ENCODE data around the gene LGALS8. TPM values are rescaled to one million over a fixed set of nuclear protein-coding genes. Genes with fewer than 3 reads are reported as not detected.
A peak's percentile ranks its signal among the peaks of the same experiment; 100 is the strongest.

Gene LGALS8
- total RNA-seq, 1 experiment from 2014 or later = 221 TPM

DNA sequence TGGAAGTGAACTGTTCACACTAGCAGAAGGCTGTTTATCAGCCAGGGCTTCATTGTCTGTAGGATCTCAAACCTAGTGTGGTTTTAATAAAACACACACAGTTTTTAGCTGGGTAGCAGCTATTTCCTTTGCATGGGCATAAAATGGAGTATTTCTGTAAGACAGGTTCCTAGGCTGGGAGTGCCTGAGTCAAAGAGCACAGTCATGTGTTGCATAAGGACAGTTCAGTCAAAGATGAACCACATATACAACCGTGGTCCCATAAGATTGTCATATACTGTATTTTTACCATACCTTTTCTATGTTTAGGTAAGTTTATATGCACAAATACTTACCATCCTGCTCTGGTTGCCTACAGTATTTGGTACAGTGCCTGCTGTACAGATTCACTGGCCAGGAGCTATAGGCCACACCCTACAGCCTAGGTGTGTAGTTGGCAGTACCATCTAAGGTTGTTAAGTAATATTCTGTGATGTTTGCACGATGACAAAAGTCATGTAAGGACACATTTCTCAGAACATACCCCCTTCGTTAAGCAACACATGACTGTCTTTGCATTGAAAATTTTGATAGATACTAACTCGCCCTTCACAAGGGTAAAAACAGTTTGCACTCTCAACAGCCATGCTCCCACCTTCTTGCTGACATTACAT is 17.2 kb downstream of the LGALS8 start:
- no peak for ATAC-seq
- BruUV-seq (replicated peaks) = no TSS peak
- no peaks in the 10 kb centered on the region for H3K9me3 ChIP-seq (ENCODE audit: control insufficient read depth, insufficient read depth, low read depth, low read length)
- DNase-seq (ENCODE audit: low read depth, low spot score) = no peak
- no peak for TF ChIP-seq SIN3A (IDR thresholded peaks at IDR 0.05; ENCODE audit: borderline replicate concordance, insufficient read depth, low read depth, low read length)
- no peak for TF ChIP-seq POLR2AphosphoS5 (IDR thresholded peaks at IDR 0.05; ENCODE audit: low read depth, low read length)
- no peak for TF ChIP-seq TCF7L2 (IDR thresholded peaks at IDR 0.05; ENCODE audit: low read depth, low read length)
- TF ChIP-seq, protein P1, sequence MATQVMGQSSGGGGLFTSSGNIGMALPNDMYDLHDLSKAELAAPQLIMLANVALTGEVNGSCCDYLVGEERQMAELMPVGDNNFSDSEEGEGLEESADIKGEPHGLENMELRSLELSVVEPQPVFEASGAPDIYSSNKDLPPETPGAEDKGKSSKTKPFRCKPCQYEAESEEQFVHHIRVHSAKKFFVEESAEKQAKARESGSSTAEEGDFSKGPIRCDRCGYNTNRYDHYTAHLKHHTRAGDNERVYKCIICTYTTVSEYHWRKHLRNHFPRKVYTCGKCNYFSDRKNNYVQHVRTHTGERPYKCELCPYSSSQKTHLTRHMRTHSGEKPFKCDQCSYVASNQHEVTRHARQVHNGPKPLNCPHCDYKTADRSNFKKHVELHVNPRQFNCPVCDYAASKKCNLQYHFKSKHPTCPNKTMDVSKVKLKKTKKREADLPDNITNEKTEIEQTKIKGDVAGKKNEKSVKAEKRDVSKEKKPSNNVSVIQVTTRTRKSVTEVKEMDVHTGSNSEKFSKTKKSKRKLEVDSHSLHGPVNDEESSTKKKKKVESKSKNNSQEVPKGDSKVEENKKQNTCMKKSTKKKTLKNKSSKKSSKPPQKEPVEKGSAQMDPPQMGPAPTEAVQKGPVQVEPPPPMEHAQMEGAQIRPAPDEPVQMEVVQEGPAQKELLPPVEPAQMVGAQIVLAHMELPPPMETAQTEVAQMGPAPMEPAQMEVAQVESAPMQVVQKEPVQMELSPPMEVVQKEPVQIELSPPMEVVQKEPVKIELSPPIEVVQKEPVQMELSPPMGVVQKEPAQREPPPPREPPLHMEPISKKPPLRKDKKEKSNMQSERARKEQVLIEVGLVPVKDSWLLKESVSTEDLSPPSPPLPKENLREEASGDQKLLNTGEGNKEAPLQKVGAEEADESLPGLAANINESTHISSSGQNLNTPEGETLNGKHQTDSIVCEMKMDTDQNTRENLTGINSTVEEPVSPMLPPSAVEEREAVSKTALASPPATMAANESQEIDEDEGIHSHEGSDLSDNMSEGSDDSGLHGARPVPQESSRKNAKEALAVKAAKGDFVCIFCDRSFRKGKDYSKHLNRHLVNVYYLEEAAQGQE (IDR thresholded peaks at IDR 0.05; ENCODE audit: insufficient read depth in 1 of 2, low read depth in 2 of 2, low read length in 1 of 2) = no peak
- TF ChIP-seq, protein P2, sequence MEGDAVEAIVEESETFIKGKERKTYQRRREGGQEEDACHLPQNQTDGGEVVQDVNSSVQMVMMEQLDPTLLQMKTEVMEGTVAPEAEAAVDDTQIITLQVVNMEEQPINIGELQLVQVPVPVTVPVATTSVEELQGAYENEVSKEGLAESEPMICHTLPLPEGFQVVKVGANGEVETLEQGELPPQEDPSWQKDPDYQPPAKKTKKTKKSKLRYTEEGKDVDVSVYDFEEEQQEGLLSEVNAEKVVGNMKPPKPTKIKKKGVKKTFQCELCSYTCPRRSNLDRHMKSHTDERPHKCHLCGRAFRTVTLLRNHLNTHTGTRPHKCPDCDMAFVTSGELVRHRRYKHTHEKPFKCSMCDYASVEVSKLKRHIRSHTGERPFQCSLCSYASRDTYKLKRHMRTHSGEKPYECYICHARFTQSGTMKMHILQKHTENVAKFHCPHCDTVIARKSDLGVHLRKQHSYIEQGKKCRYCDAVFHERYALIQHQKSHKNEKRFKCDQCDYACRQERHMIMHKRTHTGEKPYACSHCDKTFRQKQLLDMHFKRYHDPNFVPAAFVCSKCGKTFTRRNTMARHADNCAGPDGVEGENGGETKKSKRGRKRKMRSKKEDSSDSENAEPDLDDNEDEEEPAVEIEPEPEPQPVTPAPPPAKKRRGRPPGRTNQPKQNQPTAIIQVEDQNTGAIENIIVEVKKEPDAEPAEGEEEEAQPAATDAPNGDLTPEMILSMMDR (IDR thresholded peaks at IDR 0.05) = no peak
- H3K27me3 ChIP-seq (ENCODE audit: control insufficient read depth, insufficient read depth, low read length) = no peaks in the 10 kb centered on the region
- H3K36me3 ChIP-seq (ENCODE audit: control insufficient read depth, insufficient read depth, low read length) = peaks cover 70% of the 10 kb centered on the region
- in situ Hi-C loops (cut with HindIII; ENCODE audit: low pct_unique_long_range_greater_than_20kb, low sequenced_read_pairs) = no loop called here
- peak overlapping the region; percentile 58 for H3K27ac ChIP-seq (ENCODE audit: low read length)
- CTCF ChIA-PET = no interaction called here
- POLR2A ChIA-PET = no interaction called here
- intact Hi-C loops (cut with micrococcal nuclease; ENCODE audit: unreplicated experiment) = no loop called here
- no peak overlapping the region for H3K4me3 ChIP-seq (ENCODE audit: low read depth in 2 of 2, low read length in 2 of 2)
- peaks cover 14% of the 10 kb centered on the region for H3K4me1 ChIP-seq (ENCODE audit: control insufficient read depth, insufficient read depth, low read length)

DNA sequence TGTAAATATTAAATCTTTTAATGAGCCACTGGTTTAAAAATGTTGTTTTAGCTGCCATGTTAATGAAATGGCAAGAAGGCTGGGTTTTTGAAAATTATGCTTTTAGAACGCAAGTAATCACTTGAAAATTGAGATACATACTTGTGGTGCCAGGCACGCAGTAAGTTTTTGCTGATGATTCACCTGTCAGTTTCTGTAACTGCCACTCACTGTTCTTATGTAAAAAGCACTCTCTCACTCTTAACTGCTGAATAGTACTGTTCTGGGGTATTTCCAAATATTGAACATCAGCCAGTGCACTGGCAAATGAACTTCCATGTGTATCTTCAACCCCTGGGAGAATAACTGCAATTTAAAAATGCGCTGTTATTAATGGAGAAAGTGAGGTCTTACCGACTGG is 17.9 kb downstream of the LGALS8 start:
- ChIA-PET POLR2A (no interaction called here), CTCF (no interaction called here)
- H3K27ac ChIP-seq (ENCODE audit: low read length) = peak overlapping the region; percentile 30; the same call in 1 of the 2 replicates
- H3K36me3 ChIP-seq (ENCODE audit: control insufficient read depth, insufficient read depth, low read length) = peaks cover 73% of the 10 kb centered on the region
- intact Hi-C loops (cut with micrococcal nuclease; ENCODE audit: unreplicated experiment) (no loop called here), in situ Hi-C loops (cut with HindIII; ENCODE audit: low pct_unique_long_range_greater_than_20kb, low sequenced_read_pairs) (no loop called here)
- no peak for DNase-seq (ENCODE audit: low read depth, low spot score)
- no peaks in the 10 kb centered on the region for H3K9me3 ChIP-seq (ENCODE audit: control insufficient read depth, insufficient read depth, low read depth, low read length)
- no peak for ATAC-seq
- TF ChIP-seq POLR2AphosphoS5 (IDR thresholded peaks at IDR 0.05; ENCODE audit: low read depth, low read length) (no peak), TCF7L2 (IDR thresholded peaks at IDR 0.05; ENCODE audit: low read depth, low read length) (no peak), SIN3A (IDR thresholded peaks at IDR 0.05; ENCODE audit: borderline replicate concordance, insufficient read depth, low read depth, low read length) (no peak)
- TF ChIP-seq, protein P2 (IDR thresholded peaks at IDR 0.05) = no peak
- TF ChIP-seq, protein P1 (IDR thresholded peaks at IDR 0.05; ENCODE audit: insufficient read depth in 1 of 2, low read depth in 2 of 2, low read length in 1 of 2) = no peak
- no peak overlapping the region for H3K4me3 ChIP-seq (ENCODE audit: low read depth in 2 of 2, low read length in 2 of 2)
- peaks cover 13% of the 10 kb centered on the region for H3K4me1 ChIP-seq (ENCODE audit: control insufficient read depth, insufficient read depth, low read length)
- H3K27me3 ChIP-seq (ENCODE audit: control insufficient read depth, insufficient read depth, low read length) = no peaks in the 10 kb centered on the region
- BruUV-seq (replicated peaks) = TSS peak; percentile 45
